Measurements from ENCODE around the gene LRRC32. TPM values are rescaled to one million over a fixed set of nuclear protein-coding genes. Genes with fewer than 3 reads are reported as not detected.

LRRC32 gene
- polyA plus RNA-seq, 1 donor = 32.8 TPM

DNA sequence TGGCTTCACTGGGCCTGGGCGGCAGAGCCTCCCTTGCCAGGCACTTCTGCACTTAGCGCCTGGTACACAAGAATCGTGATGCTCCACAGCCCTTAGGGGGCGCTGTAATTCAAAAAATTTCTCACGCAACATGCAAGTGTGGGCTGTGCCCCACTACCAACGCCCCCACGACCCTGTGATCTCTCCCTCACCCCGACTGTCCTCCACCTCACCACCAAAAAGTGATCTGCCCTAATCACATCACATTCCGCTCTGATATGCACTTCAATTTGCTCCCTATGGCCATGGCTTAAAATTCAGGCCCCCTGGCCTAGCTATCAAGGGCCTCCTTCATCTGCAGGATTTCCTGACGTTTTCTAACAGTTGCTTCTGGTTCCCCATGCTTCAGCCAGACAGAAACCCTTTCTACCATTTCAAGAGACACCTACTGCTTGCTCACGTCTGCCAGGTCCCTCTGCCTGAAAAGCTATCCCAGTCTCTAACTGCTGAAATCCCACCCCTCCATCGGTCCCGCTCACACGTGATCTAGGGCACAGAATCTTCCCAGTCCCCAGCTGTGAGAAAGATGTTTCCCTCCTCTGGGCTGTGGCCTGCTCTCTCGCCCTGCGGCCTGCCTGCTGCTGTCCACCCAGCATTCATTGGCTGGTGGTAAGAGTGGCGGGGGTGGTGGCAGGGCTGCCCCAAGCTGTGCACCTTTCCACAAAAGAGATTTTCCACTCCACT is 27.9 kb upstream of the LRRC32 start:
- DNase-seq = no peak

DNA sequence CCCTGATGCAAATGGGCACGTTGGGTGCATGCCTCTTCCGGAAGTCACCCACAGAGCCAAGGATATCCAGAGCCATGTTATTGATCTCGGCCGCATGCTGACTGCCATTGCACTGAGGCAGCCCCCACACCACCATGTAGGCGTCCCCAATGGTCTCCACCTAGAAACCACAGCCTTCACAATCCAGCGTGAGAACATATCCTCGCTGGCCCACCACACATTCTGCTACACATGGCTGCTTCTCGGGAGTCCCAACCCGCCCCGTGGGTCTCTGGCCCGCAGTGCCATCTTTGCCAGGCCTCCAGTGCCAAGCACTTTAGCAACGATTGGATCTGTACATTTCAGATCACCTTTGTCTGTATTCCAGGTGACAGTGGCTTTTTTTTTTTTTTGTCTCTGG is 26.2 kb upstream of the LRRC32 start:
- DNase-seq = no peak

DNA sequence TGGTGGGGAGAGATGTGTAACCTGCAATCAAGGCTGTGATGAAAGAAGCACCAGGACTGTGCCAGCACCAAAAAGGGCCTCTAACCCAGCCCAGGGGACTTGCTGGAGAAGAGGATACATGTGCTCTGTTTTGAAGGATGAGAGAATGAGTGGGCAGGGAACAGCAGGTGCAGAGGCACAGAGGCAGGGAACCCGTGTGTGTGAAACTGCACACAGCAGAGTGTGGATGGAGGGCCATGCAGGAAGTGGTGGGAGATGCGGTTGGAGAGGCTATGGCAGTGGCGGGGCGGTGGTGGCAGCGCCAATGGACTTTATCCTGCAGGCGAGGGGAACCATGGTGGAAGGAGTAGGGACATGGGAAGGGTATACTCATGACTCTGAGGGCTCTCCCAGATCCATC is 25.2 kb upstream of the LRRC32 start:
- no peak for DNase-seq

DNA sequence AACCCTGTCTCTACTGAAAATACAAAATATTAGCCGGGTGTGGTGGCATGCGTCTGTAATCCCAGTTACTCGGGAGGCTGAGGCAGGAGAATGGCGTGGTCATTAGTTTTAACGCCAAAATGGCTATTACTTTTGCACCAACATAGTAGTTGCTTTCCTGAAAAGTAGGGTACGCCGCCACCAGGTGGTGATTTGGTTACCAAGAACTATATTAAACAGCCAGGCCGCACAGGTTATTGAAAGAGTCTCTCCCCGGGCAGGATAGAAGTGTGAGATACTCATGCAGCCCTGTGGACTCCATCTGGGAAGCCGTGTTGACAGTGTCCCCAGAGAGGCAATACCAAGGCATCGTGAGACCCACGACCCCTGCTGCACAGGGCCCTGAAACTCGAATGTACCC is 24.6 kb upstream of the LRRC32 start:
- DNase-seq = no peak

DNA sequence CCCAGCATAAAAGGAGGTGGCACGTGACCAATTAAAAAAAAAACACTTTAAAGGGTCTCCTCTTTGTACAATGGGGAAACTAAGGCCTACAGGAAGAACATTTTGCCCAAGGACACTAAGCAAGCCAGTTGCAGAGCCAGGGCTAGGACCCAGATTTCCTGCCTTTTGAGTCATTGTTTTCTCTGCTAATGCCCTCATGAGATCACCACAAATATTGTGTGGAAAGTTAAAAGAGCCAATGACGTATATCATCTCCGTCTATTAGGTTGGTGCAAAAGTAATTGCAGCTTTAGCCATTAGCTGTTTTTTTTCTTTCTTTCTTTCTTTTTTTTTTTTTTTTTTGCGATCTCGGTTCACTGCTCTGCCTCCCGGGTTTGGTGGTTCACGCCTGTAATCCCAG is 24.1 kb upstream of the LRRC32 start:
- DNase-seq = no peak

DNA sequence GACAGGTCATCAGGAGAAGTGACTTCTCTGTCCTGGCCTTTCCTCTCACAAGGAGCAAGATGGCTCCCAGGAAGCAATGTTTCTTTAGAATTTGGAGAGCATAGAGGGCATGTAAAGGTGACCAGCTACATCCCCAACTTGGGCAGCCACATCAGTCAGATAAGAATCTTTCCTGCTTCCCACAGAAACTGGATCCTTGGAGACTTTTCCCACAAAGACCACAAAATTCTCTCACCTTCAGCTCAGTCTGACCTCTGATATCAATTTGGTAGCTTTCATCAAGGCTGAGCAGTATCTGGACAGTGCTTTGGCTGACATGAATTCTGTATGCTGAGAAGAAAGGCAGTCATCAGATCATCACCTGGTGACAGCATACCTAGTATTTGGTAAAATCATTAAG is 23.3 kb upstream of the LRRC32 start:
- DNase-seq = no peak

DNA sequence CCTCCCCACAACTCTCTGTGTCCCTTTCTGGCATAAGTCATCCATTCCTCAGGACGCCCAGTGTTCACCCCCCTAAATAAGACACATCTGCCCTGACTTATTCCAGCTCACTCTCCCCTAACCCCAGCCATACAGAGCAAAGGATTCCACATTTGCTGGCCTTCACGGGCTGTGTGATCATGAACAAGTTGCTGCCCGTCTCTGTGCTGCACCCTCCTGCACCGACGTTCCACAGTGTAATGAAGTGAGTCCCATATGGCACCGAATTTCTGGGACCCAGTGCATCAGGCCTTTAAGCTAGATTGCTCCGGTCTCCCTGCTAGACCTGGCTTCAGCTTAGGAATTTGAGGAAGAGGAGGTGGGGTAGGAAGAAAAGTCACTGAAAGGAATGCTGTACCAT is 22.4 kb upstream of the LRRC32 start:
- DNase-seq = no peak

DNA sequence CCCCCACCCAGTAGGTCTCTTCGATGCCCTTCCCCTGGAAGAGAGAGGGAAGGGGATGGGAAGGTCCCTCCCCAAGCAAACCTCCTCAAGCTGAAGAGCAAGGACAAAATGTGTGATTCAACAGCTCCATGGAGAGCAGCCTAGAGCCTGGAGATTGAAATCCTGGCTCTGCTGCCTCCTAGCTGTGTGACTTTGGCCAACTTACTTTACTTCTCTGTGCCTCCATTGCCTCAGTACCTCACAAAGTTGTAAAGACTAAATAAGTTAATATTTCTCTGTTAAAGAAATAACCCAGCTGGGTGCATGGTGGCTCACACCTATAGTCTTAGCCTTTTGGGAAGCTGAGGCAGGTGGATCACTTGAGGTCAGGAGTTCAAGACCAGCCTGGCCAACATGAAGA is 21.1 kb upstream of the LRRC32 start:
- no peak for DNase-seq

DNA sequence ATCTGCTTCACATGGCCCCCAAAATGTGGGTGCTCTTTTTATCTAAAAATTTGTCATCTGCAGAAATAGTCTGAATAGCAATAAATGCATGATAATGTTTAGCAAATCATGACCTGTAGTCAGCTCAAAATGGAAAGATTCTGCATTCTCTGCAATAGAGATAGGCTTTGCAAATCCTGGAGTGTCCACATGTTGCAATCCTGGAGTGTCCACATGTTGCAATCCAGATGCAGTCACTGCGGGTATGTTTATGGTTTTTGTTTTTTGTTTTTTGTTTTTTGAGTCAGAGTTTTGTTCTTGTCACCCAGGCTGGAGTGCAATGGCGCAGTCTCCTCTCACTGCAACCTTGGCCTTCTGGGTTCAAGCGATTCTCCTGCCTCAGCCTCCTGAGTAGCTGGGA is 20.2 kb upstream of the LRRC32 start:
- DNase-seq = no peak

DNA sequence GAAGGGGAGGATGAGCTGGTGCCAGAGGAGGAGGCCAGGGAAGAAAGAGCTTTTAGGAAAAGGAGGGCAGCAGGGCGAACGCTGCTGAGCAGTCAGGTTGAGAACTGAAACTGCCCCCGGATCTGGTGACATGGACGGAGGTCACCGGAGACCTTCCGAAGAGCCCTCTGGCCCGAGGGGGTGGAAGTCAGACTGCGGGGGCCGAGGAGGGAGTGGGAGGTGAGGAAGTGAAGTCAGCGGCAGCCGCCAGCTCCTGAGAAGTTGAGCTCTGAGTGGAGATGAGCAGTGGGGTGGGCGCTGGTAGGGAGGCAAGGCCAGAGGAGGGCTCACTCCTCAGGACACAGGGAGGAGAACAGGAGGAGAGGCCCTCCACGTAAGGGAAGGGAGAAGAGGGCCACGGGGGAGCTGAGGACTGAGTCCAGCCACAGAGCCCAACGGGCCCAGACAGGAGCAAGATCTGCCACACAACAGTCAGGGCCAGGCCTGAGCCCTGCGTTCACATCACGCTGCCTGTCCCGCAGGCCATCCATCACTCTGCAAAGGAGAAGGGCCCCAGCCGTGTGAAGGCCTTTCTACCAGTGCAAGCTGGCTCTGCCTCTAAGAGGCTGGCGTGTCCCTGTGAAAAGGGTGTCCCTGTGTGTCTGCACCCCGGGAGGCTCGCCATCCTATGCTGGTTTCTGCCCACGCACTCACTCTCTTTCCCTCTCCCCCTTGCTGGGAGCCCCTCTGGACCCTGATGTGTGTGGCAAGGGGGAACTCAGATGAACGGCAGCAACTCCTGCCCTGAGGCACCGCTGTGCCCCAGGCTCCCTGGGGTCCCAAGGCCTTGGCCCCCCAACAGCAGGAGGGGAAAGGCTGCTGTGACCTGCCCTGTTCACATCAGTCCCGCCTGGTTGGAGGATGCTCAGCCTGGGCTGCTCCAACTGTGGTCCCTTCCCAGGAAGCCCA is 19.0 kb upstream of the LRRC32 start:
- DNase-seq = no peak

DNA sequence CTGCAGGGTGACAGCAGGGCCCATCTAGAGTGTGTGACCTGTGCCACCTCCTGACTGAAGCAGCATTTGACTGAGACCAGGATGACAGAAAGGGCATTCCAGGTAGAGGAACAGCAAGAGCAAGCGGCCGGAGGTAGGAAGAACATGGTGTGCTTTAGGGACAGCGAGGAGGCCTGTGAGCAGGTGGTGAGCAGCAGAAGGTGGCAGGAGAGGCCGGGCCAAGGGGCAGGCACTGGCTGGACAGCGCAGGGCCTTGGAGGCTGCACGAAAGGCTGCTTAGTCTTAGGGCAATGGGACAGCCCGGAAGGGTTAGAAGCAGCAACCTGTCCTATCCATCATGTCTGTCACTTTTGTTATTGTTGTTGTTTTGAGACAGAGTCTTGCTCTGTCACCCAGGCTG is 17.6 kb upstream of the LRRC32 start:
- DNase-seq = no peak

DNA sequence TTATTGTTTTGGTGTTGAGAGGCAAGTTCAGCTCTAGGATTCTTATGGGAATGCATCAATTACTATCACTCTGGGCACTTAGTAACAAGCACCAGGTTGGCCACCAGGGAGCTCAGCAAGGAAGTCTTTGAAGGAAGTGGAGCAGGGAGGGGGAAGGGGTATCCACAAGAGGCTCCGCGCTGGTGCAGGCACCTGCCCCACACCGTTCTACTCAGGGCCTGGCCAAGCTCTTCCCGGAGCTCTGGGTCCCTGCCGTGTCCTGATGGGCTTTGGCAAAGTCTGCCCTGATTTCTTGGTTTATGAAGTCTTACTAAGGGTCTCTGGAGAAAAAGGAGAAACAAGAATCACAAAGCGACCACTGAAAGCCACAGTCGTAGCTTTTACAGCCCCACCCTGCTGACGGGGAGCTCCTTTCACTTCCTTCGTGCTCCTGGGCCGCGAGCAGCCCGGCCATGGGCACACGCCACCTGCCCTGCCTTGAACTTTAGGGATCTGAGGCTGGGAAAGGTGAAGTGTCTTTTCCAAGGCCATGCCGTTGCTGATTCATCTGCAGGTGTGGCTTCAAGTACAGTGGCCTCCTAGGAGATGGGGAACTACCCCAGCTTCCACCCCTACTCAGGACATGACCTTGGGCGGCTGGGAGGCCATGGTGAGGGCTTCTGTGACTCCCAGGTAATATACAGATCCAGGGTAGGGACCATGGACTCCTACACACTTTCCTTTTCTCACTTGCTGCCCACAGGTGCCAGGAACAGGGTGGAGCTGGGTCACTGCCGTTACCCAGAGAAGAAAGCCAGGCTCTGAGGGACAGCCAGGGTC is 15.9 kb upstream of the LRRC32 start:
- no peak for DNase-seq

DNA sequence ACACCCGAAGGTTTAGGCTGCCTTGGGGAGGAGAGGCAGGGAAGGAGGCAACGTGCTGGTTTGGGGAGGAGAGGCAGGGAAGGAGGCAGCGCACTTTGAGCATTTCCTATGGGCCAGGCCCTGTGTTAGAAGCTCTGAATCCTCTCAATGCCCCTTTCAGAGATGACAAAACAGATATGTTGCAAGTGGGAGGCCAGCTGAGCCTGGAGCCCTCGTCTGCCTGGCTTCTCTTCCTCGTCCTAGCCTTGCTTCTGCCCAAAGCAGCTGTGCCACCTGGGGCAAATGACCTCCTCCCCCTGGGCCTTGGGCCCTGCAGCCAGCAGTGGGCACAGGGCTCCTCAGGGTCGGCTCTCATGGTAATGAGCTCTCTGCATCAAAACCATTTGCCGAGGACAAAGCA is 15.3 kb upstream of the LRRC32 start:
- DNase-seq = no peak

DNA sequence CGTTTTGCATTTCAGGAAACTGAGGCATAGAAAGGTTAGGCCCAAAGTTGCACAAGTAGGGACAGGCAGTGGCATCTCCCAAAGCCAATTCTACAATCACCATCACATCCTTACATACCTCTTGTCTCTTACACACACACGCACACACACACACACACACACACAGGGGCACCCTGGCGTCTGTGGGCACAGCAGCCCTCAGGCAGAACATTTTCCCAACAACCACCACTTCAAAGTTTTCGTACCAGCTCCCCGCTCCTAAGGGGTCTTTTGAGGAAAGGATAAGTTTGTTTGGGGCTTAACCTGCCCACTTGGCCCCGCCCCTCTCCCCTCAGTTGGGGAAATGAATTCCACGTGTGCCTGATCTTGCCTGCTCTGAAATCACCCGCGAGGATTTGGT is 14.7 kb upstream of the LRRC32 start:
- no peak for DNase-seq

DNA sequence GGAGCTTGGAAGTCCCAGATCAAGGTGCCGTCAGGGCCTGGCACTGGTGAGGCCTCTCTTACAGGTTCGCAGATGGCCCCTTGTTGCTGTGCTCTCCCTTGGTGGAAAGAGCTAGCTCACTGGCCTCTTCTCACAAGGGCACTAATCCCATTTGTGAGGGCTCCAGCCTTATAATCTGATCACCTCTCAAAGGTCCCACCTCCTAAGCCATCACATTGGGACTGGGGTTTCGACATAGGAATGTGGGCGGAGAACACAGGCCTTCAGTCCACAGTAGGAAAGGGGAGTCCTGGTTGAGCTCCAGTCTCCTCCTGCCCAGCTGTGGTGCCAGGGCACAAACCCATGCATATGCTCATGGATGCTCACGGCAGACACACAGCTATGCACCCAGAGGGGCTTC is 14.0 kb upstream of the LRRC32 start:
- no peak for DNase-seq

DNA sequence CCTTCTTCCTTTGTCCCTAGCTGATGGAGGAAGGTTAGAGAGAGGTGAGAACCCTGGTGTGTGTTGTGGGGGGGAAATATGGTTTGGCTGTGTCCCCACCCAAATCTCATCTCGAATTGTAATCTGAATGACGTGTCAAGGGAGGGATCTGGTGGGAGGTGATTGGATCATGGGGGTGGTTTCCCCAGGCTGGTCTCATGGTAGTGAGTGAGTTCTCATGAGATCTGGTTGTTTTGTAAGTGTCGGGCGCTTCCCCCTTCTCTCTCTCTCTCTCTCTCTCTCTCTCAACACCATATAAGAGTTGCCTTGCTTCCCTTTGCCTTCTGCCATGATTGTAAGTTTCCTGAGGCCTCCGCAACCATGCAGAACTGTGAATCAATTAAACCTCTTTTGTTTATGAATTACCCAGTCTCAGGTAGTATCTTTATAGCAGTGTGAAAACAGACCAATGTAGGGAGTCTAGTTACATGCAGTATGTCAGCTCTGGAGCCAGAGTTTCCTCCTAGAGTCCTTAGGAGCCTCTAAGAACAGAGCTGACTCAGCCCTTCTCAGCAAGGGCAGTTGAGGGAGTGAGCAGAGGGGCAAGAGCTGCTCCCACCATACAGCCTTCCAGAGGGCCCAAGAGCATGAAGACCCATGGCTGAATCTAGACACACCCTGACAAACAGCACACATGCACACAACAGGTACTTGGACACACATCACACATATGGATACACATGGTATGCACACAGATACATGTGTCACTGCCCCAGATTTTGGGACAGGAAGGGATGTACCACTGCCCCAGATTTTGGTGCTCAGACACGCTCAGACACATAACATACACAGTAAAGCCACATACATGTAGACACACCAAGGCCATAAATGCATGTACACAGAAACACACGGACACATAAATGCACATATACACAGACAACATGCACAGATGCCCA is 12.9 kb upstream of the LRRC32 start:
- no peak for DNase-seq

DNA sequence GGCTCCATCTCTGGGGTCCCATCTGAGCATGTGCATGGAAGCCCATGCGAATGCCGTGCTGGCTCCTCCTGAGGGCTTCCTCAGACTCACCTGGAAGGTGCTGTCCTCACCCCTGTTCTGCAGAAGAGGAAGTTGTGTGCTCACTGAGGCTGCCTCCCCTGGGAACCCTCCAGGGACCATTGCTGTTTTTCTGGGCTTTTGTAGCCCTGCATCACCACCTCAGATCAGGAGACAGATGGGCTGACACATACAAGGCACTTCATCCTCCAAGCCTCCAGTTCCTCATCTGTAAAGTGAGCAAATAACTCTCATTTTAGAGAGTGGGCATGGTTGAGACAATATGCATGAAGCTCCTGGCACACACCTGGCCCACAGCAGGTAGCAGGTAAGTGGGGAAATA is 12.1 kb upstream of the LRRC32 start:
- no peak for DNase-seq

DNA sequence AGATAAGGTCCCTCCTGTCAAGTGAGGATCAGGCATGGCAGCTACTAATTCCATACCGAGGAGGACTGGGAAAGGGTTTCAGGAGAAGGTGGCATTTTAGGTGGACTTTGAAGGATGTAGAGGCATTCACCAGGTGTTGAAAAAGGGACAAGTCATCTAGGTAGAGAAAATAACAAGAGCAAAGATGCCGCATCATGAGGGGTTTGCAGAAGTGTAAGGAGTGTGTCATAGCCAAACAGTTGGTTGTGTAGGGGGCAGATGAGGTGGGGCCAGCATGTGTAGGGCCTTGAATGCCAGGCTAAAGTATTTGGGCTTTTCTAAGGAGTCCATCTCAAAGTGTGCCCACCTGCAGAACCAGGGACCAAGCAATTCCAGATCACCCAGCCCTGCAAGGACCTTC is 11.6 kb upstream of the LRRC32 start:
- no peak for DNase-seq

DNA sequence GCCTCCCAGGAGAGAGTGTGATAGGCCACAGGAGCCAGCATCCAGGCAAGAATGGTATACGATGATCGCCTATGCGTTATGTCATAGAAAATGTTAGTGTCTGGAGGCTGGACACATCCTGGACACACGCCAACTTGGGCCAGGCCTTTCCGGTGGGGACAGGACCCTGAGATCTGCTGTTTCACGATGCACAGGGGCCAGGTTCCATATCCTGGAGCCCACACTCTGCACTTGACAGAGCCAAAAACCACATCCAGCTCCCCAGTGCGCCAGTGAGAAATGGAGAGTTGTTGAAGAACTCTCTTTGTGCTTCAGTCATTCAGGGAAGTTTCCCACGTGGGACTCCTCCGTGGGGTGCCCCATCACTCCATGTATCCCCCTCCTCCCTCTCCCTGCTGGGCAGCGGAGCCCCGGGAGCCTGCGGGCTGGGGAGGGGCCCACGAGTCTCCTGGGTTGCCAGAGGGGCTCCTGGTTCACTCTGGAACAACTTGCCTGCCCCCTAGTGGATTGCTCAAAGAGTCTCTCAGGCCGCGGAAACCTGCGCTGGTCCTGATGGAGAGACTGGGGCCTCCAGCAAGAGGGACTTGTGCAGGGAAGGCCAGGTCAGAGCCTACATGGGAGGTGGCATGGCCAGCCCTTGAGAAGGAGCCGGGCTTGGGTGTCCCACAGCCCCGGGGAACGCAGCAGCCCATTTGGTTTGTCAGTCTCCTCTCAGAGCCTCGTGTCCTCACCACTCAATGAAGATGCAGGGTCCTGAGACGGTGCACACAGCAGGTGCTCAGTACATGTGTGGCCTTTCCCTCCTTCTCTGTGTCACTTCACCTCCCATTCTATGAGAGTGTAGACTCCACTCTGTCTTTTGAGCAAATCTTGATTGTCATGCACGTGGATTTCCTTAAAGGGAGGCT is 10.2 kb upstream of the LRRC32 start:
- peak; percentile 71 for DNase-seq

DNA sequence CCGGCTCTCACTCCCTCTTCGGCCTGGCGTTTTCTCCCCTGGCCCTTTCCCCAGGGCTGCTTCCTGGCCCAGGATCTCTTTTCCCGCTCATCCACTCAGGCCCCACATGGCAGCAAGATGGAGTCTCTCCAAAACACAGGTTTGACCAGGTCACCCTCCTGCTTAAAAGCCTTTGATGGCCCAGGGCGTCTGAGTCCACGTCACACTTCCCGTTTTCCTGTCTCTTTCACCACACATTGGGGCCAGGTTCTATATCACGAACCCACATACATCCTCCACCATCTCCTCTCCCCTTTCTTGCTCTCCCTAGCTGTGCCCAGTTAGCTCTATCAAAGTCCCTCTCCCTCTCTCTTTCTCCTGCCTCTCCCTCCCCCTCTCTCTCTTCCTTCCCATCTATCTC is 7.8 kb upstream of the LRRC32 start:
- no peak for DNase-seq

DNA sequence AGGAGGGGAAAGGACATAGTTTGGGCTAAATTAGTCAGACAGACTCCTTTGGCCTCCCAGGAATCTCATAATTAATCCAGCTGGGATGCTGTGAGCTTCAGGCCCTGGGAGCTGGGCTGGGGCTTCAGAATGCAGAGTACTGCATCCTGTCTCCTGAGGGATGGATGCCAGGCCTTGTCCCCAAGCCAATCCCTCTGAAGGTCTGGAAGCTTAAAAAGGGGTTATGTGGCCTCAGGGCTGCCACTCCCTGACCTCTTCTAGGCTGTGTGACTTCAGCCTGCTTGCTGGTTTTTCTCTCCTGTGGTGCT is 6.9 kb upstream of the LRRC32 start:
- no peak for DNase-seq
